Naive thymus-derived CD8-positive, alpha-beta T cell (primary cell): ENCODE measurements around the gene MBD3L4. TPM values are rescaled to one million over a fixed set of nuclear protein-coding genes. Genes with fewer than 3 reads are reported as not detected.
"Not testable (repeated sequence)": the region's sequence is repeated elsewhere in the genome, so short reads cannot be mapped to it uniquely, and the experiment has no call there.

Source experiments
- ATAC-seq, 2 donors: fragments of 150-1000 bp; cut with Tn5 transposase in 1 of 2; sonication (Bioruptor Pico), chemical (Tn5 transposase) in 1 of 2; 1 replicate in 1 of 2; 2 replicates in 1 of 2; pipeline ENCODE4 v1.10.0; 2021; ENCODE audit warnings: mild to moderate bottlenecking in 2 of 2, moderate library complexity in 2 of 2
- POLR2A ChIA-PET: fragments of 350-600 bp; sonication (Branson Sonifier 250); formaldehyde crosslinking; loops from one replicate; lab custom pipeline; 2021; ENCODE audit warnings: antibody characterized with exemption; lab: Charles Lee
- DNase-seq, 10 donors: peaks; one replicate each; pipeline versions ENCODE4 v3.0.0 to v3.0.0-alpha.2; 2020 to 2022
- H3K27ac Mint-ChIP-seq, 10 donors: one replicate each; pipeline ENCODE4 v1.8.0; 2020 to 2022; ENCODE audit warnings: mild to moderate bottlenecking in 10 of 10, mixed read lengths in 10 of 10, moderate library complexity in 4 of 10, inconsistent platforms in 1 of 10
- H3K27me3 Mint-ChIP-seq, 5 donors: one replicate each; pipeline ENCODE4 v1.8.0; 2021 to 2022; ENCODE audit warnings: mixed read lengths in 5 of 5
- H3K36me3 Mint-ChIP-seq, 3 donors: one replicate each; pipeline ENCODE4 v1.8.0; 2020 to 2022; ENCODE audit warnings: mixed read lengths in 3 of 3, mild to moderate bottlenecking in 2 of 3, inconsistent platforms in 1 of 3
- H3K4me1 Mint-ChIP-seq, 4 donors: one replicate each; pipeline ENCODE4 v1.8.0; 2021 to 2022; ENCODE audit warnings: mixed read lengths in 4 of 4
- H3K4me3 Mint-ChIP-seq, 10 donors: one replicate each; pipeline ENCODE4 v1.8.0; 2020 to 2022; ENCODE audit warnings: mild to moderate bottlenecking in 10 of 10, mixed read lengths in 10 of 10, moderate library complexity in 6 of 10, inconsistent platforms in 1 of 10
- H3K9me3 Mint-ChIP-seq, 9 donors: one replicate each; pipeline ENCODE4 v1.8.0; 2020 to 2022; ENCODE audit warnings: mixed read lengths in 9 of 9, mild to moderate bottlenecking in 3 of 9, inconsistent platforms in 1 of 9, moderate library complexity in 1 of 9
- polyA plus RNA-seq, 3 donors: library from polyadenylated mRNA; unstranded; fragments of 300-500 nt; fragmentation: Illumina TruSeq; gene quantifications; one replicate each; pipeline ENCODE4 v1.2.3, GENCODE V29; 2021
- total RNA-seq, 8 experiments: library from RNA in 2 of 8; stranded (reverse) in 2 of 8; gene quantifications; one replicate each; pipeline ENCODE4 v1.2.3 and lab custom pipeline; 2021 to 2026

MBD3L4 gene
- total and polyA plus RNA-seq, 5 experiments from 2014 or later: not detected

DNA sequence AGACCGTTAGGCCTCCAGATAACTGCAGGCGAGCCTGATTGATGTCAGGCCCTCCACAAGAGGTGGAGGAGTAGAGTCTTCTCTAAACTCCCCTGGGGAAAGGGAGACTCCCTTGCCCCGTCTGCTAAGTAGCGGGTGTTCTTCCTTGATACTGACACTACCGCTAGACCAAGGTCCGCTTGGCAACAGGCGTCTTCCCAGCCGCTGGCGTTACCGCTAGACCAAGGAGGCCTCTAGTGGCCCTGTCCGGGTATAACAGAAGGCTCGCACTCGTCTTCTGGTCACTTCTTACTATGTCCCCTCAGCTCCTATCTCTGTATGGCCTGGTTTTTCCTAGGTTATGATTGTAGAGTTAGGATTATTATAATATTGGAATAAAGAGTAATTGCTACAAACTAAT lies 27.1 kb upstream of the MBD3L4 start:
- H3K27ac Mint-ChIP-seq, ATAC-seq, POLR2A ChIA-PET, H3K4me3 Mint-ChIP-seq, H3K27me3 Mint-ChIP-seq, DNase-seq, H3K9me3 Mint-ChIP-seq: not testable (repeated sequence)
- peaks cover 0 to 20% (median 0%) of the 10 kb centered on the region in 3 donors for H3K36me3 Mint-ChIP-seq
- H3K4me1 Mint-ChIP-seq: peaks cover 4 to 19% (median 15%) of the 10 kb centered on the region in 4 donors

DNA sequence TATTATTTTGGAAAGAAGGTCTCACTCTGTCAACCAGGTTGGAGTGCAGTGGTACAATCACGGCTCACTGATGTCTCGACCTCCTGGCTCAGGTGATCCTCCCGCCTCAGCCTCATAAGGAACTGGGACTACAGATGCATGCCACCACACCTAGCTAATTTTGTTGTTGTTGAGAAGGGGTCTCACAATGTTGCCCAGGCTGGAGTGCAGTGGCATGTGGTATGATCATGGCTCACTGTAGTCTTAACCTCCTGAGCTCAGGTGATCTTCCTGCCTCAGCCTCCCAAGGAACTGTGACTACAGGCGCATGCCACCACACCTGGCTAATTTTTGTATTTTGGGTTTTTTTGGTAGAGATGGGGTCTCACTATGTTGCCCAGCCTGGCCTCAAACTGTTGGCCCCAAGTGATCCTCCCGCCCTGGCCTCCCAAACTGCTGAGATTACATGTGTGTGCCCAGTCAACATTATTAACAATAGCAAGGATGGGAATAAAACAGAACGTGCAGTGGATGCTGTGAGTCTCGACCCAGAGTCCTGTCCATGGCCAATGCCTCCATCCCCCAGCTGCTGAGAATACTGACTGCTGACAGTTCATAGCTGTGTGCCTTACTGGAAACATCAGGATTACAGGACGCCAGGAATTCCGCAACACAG lies 23.9 kb upstream of the MBD3L4 start:
- Mint-ChIP-seq H3K4me3 (no peak overlapping the region), H3K9me3 (peaks cover 0 to 2% (median 0%) of the 10 kb centered on the region in 9 donors), H3K27me3 (no peaks in the 10 kb centered on the region), H3K36me3 (no peaks in the 10 kb centered on the region), H3K4me1 (peaks cover 2 to 6% (median 2%) of the 10 kb centered on the region in 4 donors), H3K27ac (no peak overlapping the region)
- peak; percentile 28 to 40 for ATAC-seq
- POLR2A ChIA-PET: no interaction called here
- DNase-seq: peak in 1 of 10 donors; percentile 58

DNA sequence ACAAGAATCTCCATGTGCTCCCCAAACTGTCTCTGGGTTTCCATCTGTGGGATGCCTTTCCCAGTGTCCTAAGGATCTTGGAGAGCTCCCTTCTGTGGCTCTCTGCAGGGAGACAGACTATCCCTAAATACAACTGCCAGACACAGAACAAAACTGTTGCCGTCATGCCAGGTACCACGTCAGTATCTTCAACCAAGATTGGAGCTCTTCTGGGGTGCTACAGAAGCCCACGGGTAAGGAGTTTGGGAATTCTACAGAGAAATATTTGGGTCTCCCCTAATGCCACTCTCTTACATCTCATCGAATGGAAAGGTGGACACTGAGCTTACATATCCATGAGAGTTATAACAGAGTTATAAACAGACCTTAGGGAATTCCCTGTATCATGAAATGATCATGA lies 23.4 kb upstream of the MBD3L4 start:
- ATAC-seq: peak in 1 of 2 donors; percentile 7
- peaks cover 0 to under 1% (median 0%) of the 10 kb centered on the region in 4 donors for H3K4me1 Mint-ChIP-seq
- DNase-seq: peak in 1 of 10 donors; percentile 19

DNA sequence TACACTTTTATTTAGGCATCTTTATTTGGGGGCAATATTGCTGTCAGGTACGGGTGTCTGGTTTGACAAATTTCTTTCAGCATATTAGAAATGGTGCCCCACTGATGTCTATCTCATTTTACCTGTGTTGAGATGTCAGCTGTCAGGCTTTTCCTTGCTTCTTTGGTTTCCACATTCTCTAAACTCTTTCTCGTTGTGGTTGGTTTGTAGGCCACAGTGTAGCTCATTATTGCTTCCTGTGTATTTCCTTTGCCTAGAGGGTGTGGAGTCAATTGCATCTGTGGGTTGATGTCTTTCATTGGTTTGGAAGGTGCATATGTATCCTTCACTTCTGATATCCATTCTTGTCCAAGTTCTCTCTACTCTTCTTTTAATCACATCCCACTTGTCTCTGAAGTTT lies 20.0 kb upstream of the MBD3L4 start:
- H3K9me3 Mint-ChIP-seq, H3K36me3 Mint-ChIP-seq, H3K4me3 Mint-ChIP-seq, H3K27me3 Mint-ChIP-seq, H3K27ac Mint-ChIP-seq, POLR2A ChIA-PET, H3K4me1 Mint-ChIP-seq: not testable (repeated sequence)
- ATAC-seq (peak in 1 of 2 donors; percentile 81), DNase-seq (peak in 2 of 10 donors; percentile 32 to 35)

More for the DNA sequence above, 23.4 kb upstream of the MBD3L4 start:
- POLR2A ChIA-PET: no interaction called here
- Mint-ChIP-seq H3K9me3 (peaks cover 0 to 2% (median 0%) of the 10 kb centered on the region in 9 donors), H3K27me3 (no peaks in the 10 kb centered on the region), H3K27ac (no peak overlapping the region), H3K4me3 (no peak overlapping the region), H3K36me3 (no peaks in the 10 kb centered on the region)

DNA sequence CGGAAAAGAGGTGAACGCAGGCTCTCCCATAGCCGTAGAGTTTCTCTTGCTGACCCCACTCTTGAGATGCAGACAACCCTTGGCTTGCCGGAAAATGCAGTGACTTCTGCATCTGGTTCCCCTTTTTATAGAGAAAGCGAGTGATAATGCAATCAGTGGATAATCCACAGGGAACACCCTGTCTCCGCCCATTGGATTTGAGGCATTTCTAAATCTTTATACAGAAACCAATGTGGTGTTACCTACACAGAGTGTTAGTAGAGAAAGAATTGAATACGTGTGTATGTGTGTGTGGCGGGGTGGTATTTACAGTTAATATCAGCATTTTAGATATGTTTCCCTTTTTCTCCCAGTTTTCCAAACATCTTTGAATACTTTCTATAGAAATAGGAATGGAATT lies 18.6 kb upstream of the MBD3L4 start, which contains the start of gene MBD3L3:
MBD3L3 (minus strand) TSS at position 101 of the 400 bp plus-strand sequence; CDS start at position 30, 71 bp downstream.
- DNase-seq, H3K27ac Mint-ChIP-seq, H3K27me3 Mint-ChIP-seq, H3K36me3 Mint-ChIP-seq, H3K4me1 Mint-ChIP-seq, H3K9me3 Mint-ChIP-seq, ATAC-seq, H3K4me3 Mint-ChIP-seq, POLR2A ChIA-PET: not testable (repeated sequence)

DNA sequence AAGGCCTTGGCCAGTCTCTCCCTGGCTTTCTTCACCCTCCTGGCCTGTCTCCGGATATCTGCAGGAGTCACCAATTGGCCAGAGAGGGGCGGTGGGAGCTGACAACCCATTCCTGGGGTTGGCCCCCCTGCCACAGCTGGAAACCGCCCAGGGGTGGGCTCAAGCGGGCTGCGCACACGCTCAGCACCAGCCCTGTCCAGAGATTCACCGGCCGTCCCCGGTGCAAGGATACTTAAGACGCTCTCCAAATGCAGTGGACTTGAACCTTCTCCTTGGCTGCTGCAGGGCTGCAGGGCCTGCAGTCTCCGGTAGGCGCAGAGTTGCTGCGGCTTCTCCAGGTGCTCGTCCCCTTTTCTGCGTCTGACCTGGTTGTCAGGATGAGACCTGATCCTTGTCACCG lies 16.4 kb upstream of the MBD3L4 start:
- H3K27ac Mint-ChIP-seq, DNase-seq, H3K27me3 Mint-ChIP-seq, H3K36me3 Mint-ChIP-seq, H3K9me3 Mint-ChIP-seq, H3K4me1 Mint-ChIP-seq, H3K4me3 Mint-ChIP-seq, ATAC-seq, POLR2A ChIA-PET: not testable (repeated sequence)

DNA sequence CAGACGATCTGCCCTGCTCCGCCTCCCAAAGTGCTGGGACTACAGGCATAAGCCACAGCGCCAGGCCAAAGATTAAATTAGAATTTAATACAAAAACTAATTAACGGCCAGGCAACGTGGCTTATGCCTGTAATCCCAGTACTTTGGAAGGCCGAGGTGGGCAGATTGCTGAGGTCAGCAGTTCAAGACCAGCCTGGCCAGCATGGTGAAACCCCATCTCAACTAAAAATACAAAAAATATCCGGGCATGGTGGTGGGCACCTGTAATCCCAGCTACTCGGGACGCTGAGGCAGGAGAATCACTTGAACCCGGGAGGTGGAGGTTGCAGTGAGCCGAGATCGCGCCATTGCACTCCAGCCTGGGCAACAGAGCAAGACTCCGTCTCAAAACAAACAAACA lies 15.7 kb upstream of the MBD3L4 start:
- POLR2A ChIA-PET, ATAC-seq, H3K36me3 Mint-ChIP-seq, H3K4me3 Mint-ChIP-seq, H3K27ac Mint-ChIP-seq, DNase-seq, H3K9me3 Mint-ChIP-seq, H3K27me3 Mint-ChIP-seq, H3K4me1 Mint-ChIP-seq: not testable (repeated sequence)

DNA sequence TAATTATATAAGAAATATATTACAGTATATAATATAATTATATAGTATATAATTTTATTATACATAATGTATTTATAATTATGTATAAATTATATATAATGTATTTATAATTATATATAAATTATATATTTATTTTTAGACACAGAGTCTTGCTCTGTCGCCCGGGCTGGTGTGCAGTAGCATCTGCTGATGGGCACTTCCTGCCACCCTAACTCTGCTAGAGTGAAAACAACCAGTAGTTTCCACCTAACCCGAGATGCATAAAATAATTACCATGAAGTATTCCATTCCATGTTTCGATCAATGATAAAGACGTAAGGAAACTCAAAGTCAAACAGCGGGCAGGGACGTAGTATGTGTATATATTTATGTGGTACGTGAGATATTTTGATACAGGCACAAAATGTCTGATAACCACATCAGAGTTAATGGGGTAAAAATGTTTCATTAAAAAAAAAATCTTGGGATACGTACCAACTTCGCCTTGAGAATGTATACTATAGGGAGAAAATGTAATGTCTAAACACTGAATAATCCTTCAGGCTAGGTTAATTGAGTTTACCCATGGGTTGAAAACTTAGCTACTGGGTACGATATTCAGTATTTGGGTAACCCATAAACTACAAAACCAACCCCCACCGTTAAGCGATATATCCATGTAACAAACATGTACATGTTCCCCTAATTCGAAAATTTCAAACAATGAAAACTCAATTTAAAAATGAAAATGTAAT lies 14.8 kb upstream of the MBD3L4 start:
- ATAC-seq, H3K27ac Mint-ChIP-seq, H3K27me3 Mint-ChIP-seq, POLR2A ChIA-PET, H3K9me3 Mint-ChIP-seq, H3K4me1 Mint-ChIP-seq, H3K36me3 Mint-ChIP-seq, H3K4me3 Mint-ChIP-seq: not testable (repeated sequence)
- DNase-seq: peak in 1 of 10 donors; percentile 11

DNA sequence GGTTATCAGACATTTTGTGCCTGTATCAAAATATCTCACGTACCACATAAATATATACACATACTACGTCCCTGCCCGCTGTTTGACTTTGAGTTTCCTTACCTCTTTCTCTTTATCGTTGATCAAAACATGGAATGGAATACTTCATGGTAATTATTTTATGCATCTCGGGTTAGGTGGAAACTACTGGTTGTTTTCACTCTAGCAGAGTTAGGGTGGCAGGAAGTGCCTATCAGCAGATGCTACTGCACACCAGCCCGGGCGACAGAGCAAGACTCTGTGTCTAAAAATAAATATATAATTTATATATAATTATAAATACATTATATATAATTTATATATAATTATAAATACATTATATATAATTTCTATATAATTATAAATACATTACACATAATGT lies 12.9 kb upstream of the MBD3L4 start:
- DNase-seq, H3K27me3 Mint-ChIP-seq, H3K4me1 Mint-ChIP-seq, H3K36me3 Mint-ChIP-seq, ATAC-seq, H3K4me3 Mint-ChIP-seq, H3K27ac Mint-ChIP-seq, POLR2A ChIA-PET, H3K9me3 Mint-ChIP-seq: not testable (repeated sequence)

DNA sequence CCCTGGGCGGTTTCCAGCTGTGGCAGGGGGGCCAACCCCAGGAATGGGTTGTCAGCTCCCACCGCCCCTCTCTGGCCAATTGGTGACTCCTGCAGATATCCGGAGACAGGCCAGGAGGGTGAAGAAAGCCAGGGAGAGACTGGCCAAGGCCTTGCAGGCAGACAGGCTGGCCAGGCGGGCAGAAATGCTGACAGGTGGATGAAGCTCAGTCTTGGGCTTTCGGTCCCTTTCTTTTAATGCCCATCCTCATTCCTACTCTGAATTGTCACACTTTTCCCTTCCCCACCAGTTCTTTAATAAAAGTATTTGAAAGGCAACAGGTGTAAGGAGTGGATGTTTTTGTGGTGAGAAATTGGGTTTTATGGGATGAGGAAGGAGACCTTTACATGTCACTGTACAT lies 11.4 kb upstream of the MBD3L4 start:
- POLR2A ChIA-PET, H3K4me1 Mint-ChIP-seq, H3K36me3 Mint-ChIP-seq: not testable (repeated sequence)

DNA sequence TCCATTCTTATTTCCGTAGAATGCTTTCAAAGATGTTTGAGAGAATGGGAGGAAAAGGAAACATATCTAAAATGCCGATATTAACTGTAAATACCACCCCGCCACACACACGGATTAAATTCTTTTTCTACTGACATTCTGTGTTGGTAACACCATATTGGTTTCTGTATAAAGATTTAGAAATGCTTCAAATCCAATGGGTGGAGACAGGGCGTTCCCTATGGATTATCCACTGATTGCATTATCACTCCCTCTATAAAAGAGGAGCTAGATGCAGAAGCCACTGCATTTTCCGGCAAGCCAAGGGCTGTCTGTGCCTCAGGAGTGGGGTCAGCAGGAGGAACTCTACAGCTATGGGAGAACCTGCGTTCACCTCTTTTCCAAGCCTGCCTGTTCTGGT lies 9.0 kb upstream of the MBD3L4 start, which contains the start of gene MBD3L2:
MBD3L2 (plus strand) TSS at position 301 of the 400 bp plus-strand sequence; CDS start at position 354, 53 bp downstream.
- not testable (repeated sequence) for DNase-seq, H3K9me3 Mint-ChIP-seq, H3K4me3 Mint-ChIP-seq

More for the DNA sequence above, 11.4 kb upstream of the MBD3L4 start:
- ATAC-seq, H3K4me3 Mint-ChIP-seq, H3K27ac Mint-ChIP-seq, DNase-seq, H3K27me3 Mint-ChIP-seq, H3K9me3 Mint-ChIP-seq: not testable (repeated sequence)

DNA sequence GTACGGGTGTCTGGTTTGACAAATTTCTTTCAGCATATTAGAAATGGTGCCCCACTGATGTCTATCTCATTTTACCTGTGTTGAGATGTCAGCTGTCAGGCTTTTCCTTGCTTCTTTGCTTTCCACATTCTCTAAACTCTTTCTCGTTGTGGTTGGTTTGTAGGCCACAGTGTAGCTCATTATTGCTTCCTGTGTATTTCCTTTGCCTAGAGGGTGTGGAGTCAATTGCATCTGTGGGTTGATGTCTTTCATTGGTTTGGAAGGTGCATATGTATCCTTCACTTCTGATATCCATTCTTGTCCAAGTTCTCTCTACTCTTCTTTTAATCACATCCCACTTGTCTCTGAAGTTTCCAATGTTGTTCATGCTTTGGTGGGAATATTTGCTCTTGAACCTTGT lies 1.6 kb upstream of the MBD3L4 start:
- peak in 1 of 2 donors; percentile 72 for ATAC-seq
- H3K9me3 Mint-ChIP-seq, H3K4me3 Mint-ChIP-seq, DNase-seq, H3K27me3 Mint-ChIP-seq, H3K27ac Mint-ChIP-seq, POLR2A ChIA-PET, H3K36me3 Mint-ChIP-seq, H3K4me1 Mint-ChIP-seq: not testable (repeated sequence)

More for the DNA sequence above, 9.0 kb upstream of the MBD3L4 start, which contains the start of gene MBD3L2:
- H3K36me3 Mint-ChIP-seq, H3K27ac Mint-ChIP-seq, ATAC-seq, H3K27me3 Mint-ChIP-seq, POLR2A ChIA-PET, H3K4me1 Mint-ChIP-seq: not testable (repeated sequence)

DNA sequence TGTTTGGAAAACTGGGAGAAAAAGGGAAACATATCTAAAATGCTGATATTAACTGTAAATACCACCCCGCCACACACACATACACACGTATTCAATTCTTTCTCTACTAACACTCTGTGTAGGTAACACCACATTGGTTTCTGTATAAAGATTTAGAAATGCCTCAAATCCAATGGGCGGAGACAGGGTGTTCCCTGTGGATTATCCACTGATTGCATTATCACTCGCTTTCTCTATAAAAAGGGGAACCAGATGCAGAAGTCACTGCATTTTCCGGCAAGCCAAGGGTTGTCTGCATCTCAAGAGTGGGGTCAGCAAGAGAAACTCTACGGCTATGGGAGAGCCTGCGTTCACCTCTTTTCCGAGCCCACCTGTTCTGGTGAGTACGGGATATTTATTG lies 9.7 kb downstream of the MBD3L4 start, which contains the start of gene MBD3L5:
MBD3L5 (plus strand) TSS at position 301 of the 400 bp plus-strand sequence; CDS start at position 335, 34 bp downstream.
- POLR2A ChIA-PET, DNase-seq, ATAC-seq, H3K4me3 Mint-ChIP-seq, H3K9me3 Mint-ChIP-seq, H3K27ac Mint-ChIP-seq, H3K27me3 Mint-ChIP-seq, H3K36me3 Mint-ChIP-seq, H3K4me1 Mint-ChIP-seq: not testable (repeated sequence)
